Liver (tissue), 9 donors: ENCODE data around the gene CARS2. TPM values are rescaled to one million over a fixed set of nuclear protein-coding genes. Genes with fewer than 3 reads are reported as not detected.

ENCODE experiments used
- DNase-seq: peaks from one replicate; pipeline ENCODE4 v3.0.0-alpha.2; 2017; ENCODE audit warnings: low spot score
- H3K27ac ChIP-seq, 2 donors: one replicate each; pipeline ENCODE4 v1.7.0; 2013; ENCODE audit warnings: inconsistent platforms in 2 of 2, low read length in 2 of 2, control low read depth in 1 of 2, low read depth in 1 of 2, mild to moderate bottlenecking in 1 of 2
- H3K27me3 ChIP-seq, 4 donors: one replicate each; pipeline versions ENCODE4 v1.6.1 to v1.7.0; 2013; ENCODE audit warnings: low read length in 3 of 4, inconsistent platforms in 1 of 4, mild to moderate bottlenecking in 1 of 4, moderate library complexity in 1 of 4; ENCODE audit not compliant: control insufficient read depth in 4 of 4, insufficient read depth in 4 of 4
- H3K36me3 ChIP-seq, 4 donors: one replicate each; pipeline versions ENCODE4 v1.6.1 to v1.7.0; 2013; ENCODE audit warnings: low read length in 3 of 4, mild to moderate bottlenecking in 3 of 4, low read depth in 1 of 4, moderate library complexity in 1 of 4; ENCODE audit not compliant: control insufficient read depth in 4 of 4, insufficient read depth in 3 of 4
- H3K4me1 ChIP-seq, 4 donors: one replicate each; pipeline versions ENCODE4 v1.6.1 to v1.7.0; 2013; ENCODE audit warnings: low read length in 3 of 4, mild to moderate bottlenecking in 3 of 4, moderate library complexity in 1 of 4; ENCODE audit not compliant: control insufficient read depth in 4 of 4, insufficient read depth in 4 of 4
- H3K4me3 ChIP-seq, 3 donors: one replicate each; pipeline versions ENCODE4 v1.6.1 to v1.7.0; 2013; ENCODE audit warnings: low read length in 3 of 3, control low read depth in 1 of 3, low read depth in 1 of 3, mild to moderate bottlenecking in 1 of 3
- H3K9ac ChIP-seq, 2 donors: one replicate each; pipeline ENCODE4 v1.7.0; 2013; ENCODE audit warnings: low read length in 2 of 2, mild to moderate bottlenecking in 2 of 2, moderate library complexity in 2 of 2, control low read depth in 1 of 2, low read depth in 1 of 2
- H3K9me3 ChIP-seq, 4 donors: one replicate each; pipeline versions ENCODE4 v1.6.1 to v1.7.0; 2013; ENCODE audit warnings: low read length in 3 of 4; ENCODE audit not compliant: control insufficient read depth in 4 of 4
- EGR1 ChIP-seq, 2 donors: IDR thresholded peaks; 2 replicates each; pipeline ENCODE4 v1.6.1; 2016 to 2018; ENCODE audit warnings: antibody characterized with exemption in 2 of 2, low read depth in 2 of 2
- FOXA1 ChIP-seq: IDR thresholded peaks from 2 replicates; pipeline ENCODE4 v1.6.1; 2016; ENCODE audit warnings: antibody characterized with exemption
- FOXA2 ChIP-seq: IDR thresholded peaks from 2 replicates; pipeline ENCODE4 v1.6.1; 2016; ENCODE audit warnings: antibody characterized with exemption
- HNF4A ChIP-seq, 2 donors: conservative IDR thresholded peaks; 2 replicates each; pipeline ENCODE4 v1.6.1; 2016; ENCODE audit warnings: antibody characterized with exemption in 2 of 2, mild to moderate bottlenecking in 2 of 2
- JUND ChIP-seq, 2 donors: IDR thresholded peaks; 2 replicates each; pipeline ENCODE4 v1.6.1; 2016; ENCODE audit warnings: antibody characterized with exemption in 2 of 2
- RAD21 ChIP-seq, 2 donors: IDR thresholded peaks; 2 replicates each; pipeline ENCODE4 v1.6.1; 2016; ENCODE audit warnings: antibody characterized with exemption in 2 of 2, mild to moderate bottlenecking in 2 of 2
- RXRA ChIP-seq, 2 donors: IDR thresholded peaks; 2 replicates each; pipeline ENCODE4 v1.6.1; 2017 to 2018; ENCODE audit warnings: antibody characterized with exemption in 2 of 2, mild to moderate bottlenecking in 1 of 2
- SP1 ChIP-seq: IDR thresholded peaks from 2 replicates; pipeline ENCODE4 v1.6.1; 2018; ENCODE audit warnings: antibody characterized with exemption, mild to moderate bottlenecking
- TAF1 ChIP-seq: conservative IDR thresholded peaks from 2 replicates; pipeline ENCODE4 v1.6.1; 2016; ENCODE audit warnings: antibody characterized with exemption, mild to moderate bottlenecking
- YY1 ChIP-seq: IDR thresholded peaks from 2 replicates; pipeline ENCODE4 v1.6.1; 2016; ENCODE audit warnings: antibody characterized with exemption, mild to moderate bottlenecking
- WGBS: extraction: QIAGEN DNeasy Blood & Tissue Kit; methylation state at CpG from one replicate; pipeline ENCODE4 v1.1.7; 2013; 5-methylcytosine and 5-hydroxymethylcytosine counted together
- polyA plus RNA-seq, 2 donors: library from polyadenylated mRNA; stranded (reverse) in 1 of 2; unstranded in 1 of 2; fragments of 200-250 nt in 1 of 2; fragments of >200 nt in 1 of 2; fragmentation: Nextera tagmentation in 1 of 2; extraction: Ambion mirVana in 1 of 2; gene quantifications; one replicate each; pipeline versions ENCODE4 v1.2.1 to v1.2.3, GENCODE V29; 2013 to 2015
- total RNA-seq, 2 donors: library from RNA; depleted of rRNA; stranded (reverse); fragments of >200 nt; gene quantifications; one replicate each; pipeline ENCODE4 v1.2.3, GENCODE V29; 2014
- TF ChIP-seq, protein P1 (sequence below): IDR thresholded peaks from 2 replicates; pipeline ENCODE4 v1.6.1; 2016; ENCODE audit warnings: antibody characterized with exemption
- TF ChIP-seq, protein P2 (sequence below): IDR thresholded peaks from 2 replicates; pipeline ENCODE4 v1.6.1; 2016; ENCODE audit warnings: antibody characterized with exemption
- TF ChIP-seq, protein P3 (sequence below): IDR thresholded peaks from 2 replicates; pipeline ENCODE4 v1.6.1; 2016; ENCODE audit warnings: antibody characterized with exemption, mild to moderate bottlenecking
- TF ChIP-seq, protein P4 (sequence below): IDR thresholded peaks from 2 replicates; pipeline ENCODE4 v1.6.1; 2016; ENCODE audit warnings: antibody characterized with exemption
- TF ChIP-seq, protein P5 (sequence below): fragments of 150-350 bp; IDR thresholded peaks from 2 replicates; pipeline ENCODE4 v1.5.1; 2017; ENCODE audit warnings: improper control_type of control experiment, low read depth, low read length; ENCODE audit not compliant: missing input control
- donor health status: healthy.
- donor health status: healthy.
- donor health status: healthy.
- donor health status: healthy.
- donor health status: healthy.

Gene CARS2
- total and polyA plus RNA-seq, 4 donors: 28.6 to 44.0 (median 31.4) TPM

DNA sequence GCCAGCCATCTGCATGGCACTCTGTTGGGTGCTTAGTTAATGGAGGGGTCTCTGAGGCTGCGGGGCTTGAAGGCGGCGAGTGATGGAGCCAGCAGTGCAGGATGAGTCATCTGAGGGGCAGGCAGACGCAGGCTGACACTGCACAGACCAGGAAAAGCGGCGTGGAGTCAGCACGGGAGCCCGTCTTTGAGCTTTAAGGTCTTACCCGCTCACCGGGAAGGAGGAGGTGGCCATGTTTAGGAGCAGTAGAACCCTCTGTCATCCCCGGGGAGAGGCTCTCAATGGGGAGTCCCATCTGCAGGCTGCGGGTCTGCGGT, 77.5 kb downstream of the CARS2 start:
- H3K27me3 ChIP-seq: no peaks in the 10 kb centered on the region
- H3K36me3 ChIP-seq: peaks cover 16 to 40% (median 24%) of the 10 kb centered on the region in 4 donors
- H3K9me3 ChIP-seq: no peaks in the 10 kb centered on the region
- TF ChIP-seq FOXA2: no peak
- no peak for TF ChIP-seq HNF4A (conservative IDR thresholded peaks at IDR 0.05)
- TF ChIP-seq JUND (IDR thresholded peaks at IDR 0.05): peak in 1 of 2 donors; percentile 10
- TF ChIP-seq, protein P1, sequence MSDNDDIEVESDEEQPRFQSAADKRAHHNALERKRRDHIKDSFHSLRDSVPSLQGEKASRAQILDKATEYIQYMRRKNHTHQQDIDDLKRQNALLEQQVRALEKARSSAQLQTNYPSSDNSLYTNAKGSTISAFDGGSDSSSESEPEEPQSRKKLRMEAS: no peak
- no peak for TF ChIP-seq RXRA (IDR thresholded peaks at IDR 0.05)
- TF ChIP-seq TAF1: no peak
- no peak overlapping the region for H3K27ac ChIP-seq
- no peak overlapping the region for H3K9ac ChIP-seq
- H3K4me3 ChIP-seq: no peak overlapping the region
- no peak for DNase-seq
- peaks cover 0 to 24% (median 6%) of the 10 kb centered on the region in 4 donors for H3K4me1 ChIP-seq
- 87% methylated on average over 13 of the region's 13 CpGs for WGBS

DNA sequence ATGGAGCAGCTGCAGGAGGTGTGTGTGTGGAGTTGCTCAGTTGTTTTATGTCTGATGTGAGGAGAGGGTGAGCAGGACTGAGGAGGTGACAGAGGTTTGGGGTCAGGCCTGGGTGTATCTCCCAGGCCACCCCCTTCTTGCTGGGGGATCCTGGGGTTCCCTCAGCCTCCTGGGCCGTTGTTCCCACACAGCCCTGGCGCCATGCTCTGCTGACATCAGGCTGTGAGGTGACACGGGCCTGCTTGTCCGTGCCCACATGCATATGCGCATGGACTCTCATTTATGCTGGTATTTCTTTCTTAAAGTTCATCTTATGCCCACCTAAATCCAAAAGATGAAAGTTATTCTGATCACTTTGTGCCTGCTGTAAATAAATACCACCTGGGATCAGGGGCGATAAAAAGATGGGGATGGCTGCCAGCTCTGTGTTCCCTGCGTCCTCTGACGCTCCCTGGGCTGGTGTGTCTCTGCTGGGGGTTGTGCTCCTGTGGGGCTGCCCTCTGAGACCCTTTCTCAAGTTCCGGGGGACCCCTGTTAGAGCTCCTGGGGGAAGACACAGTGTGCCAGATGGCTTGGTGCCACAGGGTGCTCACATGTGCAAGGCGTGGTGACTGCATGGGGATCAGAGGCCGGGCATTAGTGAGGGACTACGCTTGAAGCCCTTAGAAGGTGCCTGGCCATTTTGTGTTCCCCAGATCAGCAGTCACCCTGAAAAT, 78.0 kb downstream of the CARS2 start:
- peaks cover 0 to 24% (median 6%) of the 10 kb centered on the region in 4 donors for H3K4me1 ChIP-seq

More for the DNA sequence above, 78.0 kb downstream of the CARS2 start:
- Histone ChIP-seq H3K27ac (peak overlapping the region in 1 of 2 donors; percentile 29), H3K9me3 (no peaks in the 10 kb centered on the region), H3K36me3 (peaks cover 21 to 45% (median 26%) of the 10 kb centered on the region in 4 donors), H3K27me3 (no peaks in the 10 kb centered on the region), H3K4me3 (no peak overlapping the region), H3K9ac (no peak overlapping the region)
- 82% methylated on average over 12 of the region's 12 CpGs for WGBS
- DNase-seq: no peak
- TF ChIP-seq HNF4A (conservative IDR thresholded peaks at IDR 0.05): no peak
- TF ChIP-seq RAD21 (IDR thresholded peaks at IDR 0.05): no peak
- no peak for TF ChIP-seq FOXA1
- no peak for TF ChIP-seq SP1
- TF ChIP-seq, protein P2, sequence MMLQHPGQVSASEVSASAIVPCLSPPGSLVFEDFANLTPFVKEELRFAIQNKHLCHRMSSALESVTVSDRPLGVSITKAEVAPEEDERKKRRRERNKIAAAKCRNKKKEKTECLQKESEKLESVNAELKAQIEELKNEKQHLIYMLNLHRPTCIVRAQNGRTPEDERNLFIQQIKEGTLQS: no peak
- TF ChIP-seq, protein P1: no peak
- TF ChIP-seq, protein P3, sequence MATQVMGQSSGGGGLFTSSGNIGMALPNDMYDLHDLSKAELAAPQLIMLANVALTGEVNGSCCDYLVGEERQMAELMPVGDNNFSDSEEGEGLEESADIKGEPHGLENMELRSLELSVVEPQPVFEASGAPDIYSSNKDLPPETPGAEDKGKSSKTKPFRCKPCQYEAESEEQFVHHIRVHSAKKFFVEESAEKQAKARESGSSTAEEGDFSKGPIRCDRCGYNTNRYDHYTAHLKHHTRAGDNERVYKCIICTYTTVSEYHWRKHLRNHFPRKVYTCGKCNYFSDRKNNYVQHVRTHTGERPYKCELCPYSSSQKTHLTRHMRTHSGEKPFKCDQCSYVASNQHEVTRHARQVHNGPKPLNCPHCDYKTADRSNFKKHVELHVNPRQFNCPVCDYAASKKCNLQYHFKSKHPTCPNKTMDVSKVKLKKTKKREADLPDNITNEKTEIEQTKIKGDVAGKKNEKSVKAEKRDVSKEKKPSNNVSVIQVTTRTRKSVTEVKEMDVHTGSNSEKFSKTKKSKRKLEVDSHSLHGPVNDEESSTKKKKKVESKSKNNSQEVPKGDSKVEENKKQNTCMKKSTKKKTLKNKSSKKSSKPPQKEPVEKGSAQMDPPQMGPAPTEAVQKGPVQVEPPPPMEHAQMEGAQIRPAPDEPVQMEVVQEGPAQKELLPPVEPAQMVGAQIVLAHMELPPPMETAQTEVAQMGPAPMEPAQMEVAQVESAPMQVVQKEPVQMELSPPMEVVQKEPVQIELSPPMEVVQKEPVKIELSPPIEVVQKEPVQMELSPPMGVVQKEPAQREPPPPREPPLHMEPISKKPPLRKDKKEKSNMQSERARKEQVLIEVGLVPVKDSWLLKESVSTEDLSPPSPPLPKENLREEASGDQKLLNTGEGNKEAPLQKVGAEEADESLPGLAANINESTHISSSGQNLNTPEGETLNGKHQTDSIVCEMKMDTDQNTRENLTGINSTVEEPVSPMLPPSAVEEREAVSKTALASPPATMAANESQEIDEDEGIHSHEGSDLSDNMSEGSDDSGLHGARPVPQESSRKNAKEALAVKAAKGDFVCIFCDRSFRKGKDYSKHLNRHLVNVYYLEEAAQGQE: no peak
- TF ChIP-seq, protein P4, sequence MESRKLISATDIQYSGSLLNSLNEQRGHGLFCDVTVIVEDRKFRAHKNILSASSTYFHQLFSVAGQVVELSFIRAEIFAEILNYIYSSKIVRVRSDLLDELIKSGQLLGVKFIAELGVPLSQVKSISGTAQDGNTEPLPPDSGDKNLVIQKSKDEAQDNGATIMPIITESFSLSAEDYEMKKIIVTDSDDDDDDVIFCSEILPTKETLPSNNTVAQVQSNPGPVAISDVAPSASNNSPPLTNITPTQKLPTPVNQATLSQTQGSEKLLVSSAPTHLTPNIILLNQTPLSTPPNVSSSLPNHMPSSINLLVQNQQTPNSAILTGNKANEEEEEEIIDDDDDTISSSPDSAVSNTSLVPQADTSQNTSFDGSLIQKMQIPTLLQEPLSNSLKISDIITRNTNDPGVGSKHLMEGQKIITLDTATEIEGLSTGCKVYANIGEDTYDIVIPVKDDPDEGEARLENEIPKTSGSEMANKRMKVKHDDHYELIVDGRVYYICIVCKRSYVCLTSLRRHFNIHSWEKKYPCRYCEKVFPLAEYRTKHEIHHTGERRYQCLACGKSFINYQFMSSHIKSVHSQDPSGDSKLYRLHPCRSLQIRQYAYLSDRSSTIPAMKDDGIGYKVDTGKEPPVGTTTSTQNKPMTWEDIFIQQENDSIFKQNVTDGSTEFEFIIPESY: no peak
- no peak for TF ChIP-seq EGR1 (IDR thresholded peaks at IDR 0.05; ENCODE audit: low read depth in 2 of 2)
- no peak for TF ChIP-seq YY1
- TF ChIP-seq, protein P5, sequence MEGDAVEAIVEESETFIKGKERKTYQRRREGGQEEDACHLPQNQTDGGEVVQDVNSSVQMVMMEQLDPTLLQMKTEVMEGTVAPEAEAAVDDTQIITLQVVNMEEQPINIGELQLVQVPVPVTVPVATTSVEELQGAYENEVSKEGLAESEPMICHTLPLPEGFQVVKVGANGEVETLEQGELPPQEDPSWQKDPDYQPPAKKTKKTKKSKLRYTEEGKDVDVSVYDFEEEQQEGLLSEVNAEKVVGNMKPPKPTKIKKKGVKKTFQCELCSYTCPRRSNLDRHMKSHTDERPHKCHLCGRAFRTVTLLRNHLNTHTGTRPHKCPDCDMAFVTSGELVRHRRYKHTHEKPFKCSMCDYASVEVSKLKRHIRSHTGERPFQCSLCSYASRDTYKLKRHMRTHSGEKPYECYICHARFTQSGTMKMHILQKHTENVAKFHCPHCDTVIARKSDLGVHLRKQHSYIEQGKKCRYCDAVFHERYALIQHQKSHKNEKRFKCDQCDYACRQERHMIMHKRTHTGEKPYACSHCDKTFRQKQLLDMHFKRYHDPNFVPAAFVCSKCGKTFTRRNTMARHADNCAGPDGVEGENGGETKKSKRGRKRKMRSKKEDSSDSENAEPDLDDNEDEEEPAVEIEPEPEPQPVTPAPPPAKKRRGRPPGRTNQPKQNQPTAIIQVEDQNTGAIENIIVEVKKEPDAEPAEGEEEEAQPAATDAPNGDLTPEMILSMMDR: no peak
